SK-N-SH treated with all-trans-retinoic acid at 6 μM for 48 hours (cell line): Measurements from ENCODE around the gene LEUTX.

Experiments
- ATAC-seq: fragments of 200-7000 bp; cut with Tn5 transposase; 3 replicates; pipeline ENCODE4 v1.9.1; 2020; ENCODE audit warnings: mild to moderate bottlenecking, moderate library complexity
- ARNTL ChIP-seq: fragments of 450-650 bp; formaldehyde crosslinking; IDR thresholded peaks from 2 replicates; pipeline ENCODE4 v1.5.0; 2020; ENCODE audit warnings: low read depth, mild to moderate bottlenecking, moderate library complexity, borderline replicate concordance
- BACH2 ChIP-seq: fragments of 250-450 bp; sonication (Bioruptor Pico); IDR thresholded peaks from 2 replicates; pipeline ENCODE4 v1.9.0; 2021; ENCODE audit warnings: mild to moderate bottlenecking, borderline replicate concordance
- CREB5 ChIP-seq: fragments of 250-450 bp; sonication (Bioruptor Pico); IDR thresholded peaks from 2 replicates; pipeline ENCODE4 v1.5.1; 2020; ENCODE audit warnings: low read depth, mild to moderate bottlenecking, moderate library complexity
- CSDC2 ChIP-seq: fragments of 250-450 bp; sonication (Bioruptor Pico); IDR thresholded peaks from 2 replicates; pipeline ENCODE4 v1.5.0; 2020; ENCODE audit warnings: mild to moderate bottlenecking, moderate library complexity
- CSRNP3 ChIP-seq: fragments of 250-450 bp; sonication (Bioruptor Pico); IDR thresholded peaks from 2 replicates; pipeline ENCODE4 v1.5.1; 2021; ENCODE audit warnings: mild to moderate bottlenecking, moderate library complexity
- ESRRG ChIP-seq: fragments of 250-450 bp; sonication (Bioruptor Pico); IDR thresholded peaks from 2 replicates; pipeline ENCODE4 v1.6.1; 2021; ENCODE audit warnings: mild to moderate bottlenecking
- GLIS3 ChIP-seq: fragments of 250-450 bp; sonication (Bioruptor Pico); IDR thresholded peaks from 2 replicates; pipeline ENCODE4 v1.5.0; 2020; ENCODE audit warnings: mild to moderate bottlenecking, moderate library complexity
- ISL1 ChIP-seq: fragments of 250-450 bp; sonication (Bioruptor Pico); IDR thresholded peaks from 2 replicates; pipeline ENCODE4 v2.1.2; 2022; ENCODE audit warnings: mild to moderate bottlenecking, moderate library complexity
- OSR1 ChIP-seq: fragments of 250-450 bp; sonication (Bioruptor Pico); IDR thresholded peaks from 2 replicates; pipeline ENCODE4 v1.8.0; 2022; ENCODE audit warnings: moderate library complexity, mild to moderate bottlenecking, inconsistent platforms
- PATZ1 ChIP-seq: fragments of 250-450 bp; sonication (Bioruptor Pico); IDR thresholded peaks from 2 replicates; pipeline ENCODE4 v1.8.0; 2020; ENCODE audit warnings: mild to moderate bottlenecking, moderate library complexity, borderline replicate concordance
- POU6F1 ChIP-seq: fragments of 250-450 bp; sonication (Bioruptor Pico); IDR thresholded peaks from 2 replicates; pipeline ENCODE4 v1.8.0; 2021; ENCODE audit warnings: low read depth, mild to moderate bottlenecking, moderate library complexity, borderline replicate concordance
- PPARA ChIP-seq: fragments of 250-450 bp; sonication (Bioruptor Pico); IDR thresholded peaks from 2 replicates; pipeline ENCODE4 v1.5.0; 2020; ENCODE audit warnings: mild to moderate bottlenecking, borderline replicate concordance
- RARB ChIP-seq: fragments of 250-450 bp; sonication (Bioruptor Pico); IDR thresholded peaks from 2 replicates; pipeline ENCODE4 v1.8.0; 2021; ENCODE audit warnings: mild to moderate bottlenecking, moderate library complexity
- SNAI2 ChIP-seq: fragments of 250-450 bp; sonication (Bioruptor Pico); IDR thresholded peaks from 2 replicates; pipeline ENCODE4 v1.5.0; 2020; ENCODE audit warnings: mild to moderate bottlenecking, moderate library complexity
- TCF4 ChIP-seq: fragments of 250-450 bp; sonication (Bioruptor Pico); IDR thresholded peaks from 2 replicates; pipeline ENCODE4 v1.8.0; 2021; ENCODE audit warnings: mild to moderate bottlenecking, moderate library complexity, borderline replicate concordance
- TOX ChIP-seq: fragments of 250-450 bp; sonication (Bioruptor Pico); IDR thresholded peaks from 2 replicates; pipeline ENCODE4 v1.8.0; 2021; ENCODE audit warnings: mild to moderate bottlenecking, moderate library complexity, borderline replicate concordance
- TSHZ2 ChIP-seq: fragments of 250-450 bp; sonication (Bioruptor Pico); IDR thresholded peaks from 2 replicates; pipeline ENCODE4 v1.5.0; 2020; ENCODE audit warnings: mild to moderate bottlenecking, moderate library complexity
- ZFP3 ChIP-seq: fragments of 250-450 bp; sonication (Bioruptor Pico); IDR thresholded peaks from 2 replicates; pipeline ENCODE4 v1.5.0; 2020; ENCODE audit warnings: mild to moderate bottlenecking, moderate library complexity
- ZFP30 ChIP-seq: fragments of 450-650 bp; formaldehyde crosslinking; IDR thresholded peaks from 2 replicates; pipeline ENCODE4 v1.5.0; 2022; ENCODE audit warnings: mild to moderate bottlenecking, moderate library complexity
- ZNF565 ChIP-seq: fragments of 450-650 bp; formaldehyde crosslinking; conservative IDR thresholded peaks from 2 replicates; pipeline ENCODE4 v1.5.0; 2020; ENCODE audit warnings: low read depth, mild to moderate bottlenecking, moderate library complexity
- ZNF70 ChIP-seq: fragments of 450-650 bp; formaldehyde crosslinking; IDR thresholded peaks from 2 replicates; pipeline ENCODE4 v1.5.0; 2020; ENCODE audit warnings: mild to moderate bottlenecking, moderate library complexity
- ZNF8 ChIP-seq: fragments of 450-650 bp; formaldehyde crosslinking; IDR thresholded peaks from 2 replicates; pipeline ENCODE4 v1.5.0; 2020; ENCODE audit warnings: mild to moderate bottlenecking, moderate library complexity

LEUTX gene

GRCh38 chr19:39749981-39750380 lies 28.7 kb upstream of the LEUTX start:
- TF ChIP-seq PATZ1 (CRISPR knock-in tag): no peak
- TF ChIP-seq ZNF565 (CRISPR knock-in tag): no peak
- no peak for TF ChIP-seq CREB5
- TF ChIP-seq POU6F1 (CRISPR knock-in tag): no peak
- no peak for TF ChIP-seq ESRRG (CRISPR knock-in tag)
- no peak for TF ChIP-seq ZNF8 (CRISPR knock-in tag)
- TF ChIP-seq GLIS3: no peak
- TF ChIP-seq CSRNP3 (CRISPR knock-in tag): no peak
- TF ChIP-seq OSR1 (CRISPR knock-in tag): no peak
- no peak for TF ChIP-seq TCF4 (CRISPR knock-in tag)
- no peak for TF ChIP-seq ARNTL (CRISPR knock-in tag)

GRCh38 chr19:39752390-39752789 lies 26.3 kb upstream of the LEUTX start:
- no peak for ATAC-seq
- TF ChIP-seq ZNF565 (CRISPR knock-in tag) (no peak), OSR1 (CRISPR knock-in tag) (no peak), TSHZ2 (CRISPR knock-in tag) (no peak), ISL1 (CRISPR knock-in tag) (no peak), GLIS3 (no peak), CSDC2 (CRISPR knock-in tag) (no peak), ZFP30 (CRISPR knock-in tag) (no peak), PATZ1 (CRISPR knock-in tag) (no peak), ARNTL (CRISPR knock-in tag) (no peak), BACH2 (CRISPR knock-in tag) (no peak)
- TF ChIP-seq, all 23 proteins: peak for 0

More at GRCh38 chr19:39749981-39750380, 28.7 kb upstream of the LEUTX start:
- ATAC-seq: no peak

- ATAC-seq: no peak
- TF ChIP-seq CSRNP3 (CRISPR knock-in tag): no peak
- TF ChIP-seq PATZ1 (CRISPR knock-in tag): no peak
- no peak for TF ChIP-seq BACH2 (CRISPR knock-in tag)
- no peak for TF ChIP-seq TOX (CRISPR knock-in tag)
- TF ChIP-seq ZNF8 (CRISPR knock-in tag): no peak
- no peak for TF ChIP-seq RARB
- no peak for TF ChIP-seq PPARA
- TF ChIP-seq ISL1 (CRISPR knock-in tag): no peak
- TF ChIP-seq SNAI2 (CRISPR knock-in tag): no peak
- TF ChIP-seq GLIS3: no peak
- no peak for TF ChIP-seq TCF4 (CRISPR knock-in tag)
- TF ChIP-seq ZFP3 (CRISPR knock-in tag): no peak
- no peak for TF ChIP-seq ZNF70 (CRISPR knock-in tag)
- no peak for TF ChIP-seq ARNTL (CRISPR knock-in tag)
Observed at GRCh38 chr19:39752795-39753194, 25.9 kb upstream of the LEUTX start.
